ENCODE data around the gene IRF2.

- TF ChIP-seq CTCF (IDR thresholded peaks at IDR 0.05): no peak
- TF ChIP-seq EZH2 (IDR thresholded peaks at IDR 0.05; ENCODE audit: borderline replicate concordance, insufficient read depth, low read depth, low read length, poor library complexity, severe bottlenecking): no peak
Observed at GRCh38 chr4:184421533-184422155, 52.7 kb downstream of the IRF2 start.
